Astrocyte of the spinal cord (primary cell): ENCODE measurements around the gene CLDN6.

Source experiments
- DNase-seq: peaks from one replicate; pipeline ENCODE4 v3.0.0; 2011; ENCODE audit warnings: low read depth, low spot score
- H3K4me3 ChIP-seq: 2 replicates; pipeline ENCODE4 v1.5.1; 2011; ENCODE audit warnings: low read depth, mild to moderate bottlenecking, low read length, moderate library complexity
- in situ Hi-C: cut with HindIII; loops from 2 replicates; pipeline ENCODE4 v1.10.0; 2017; ENCODE audit warnings: low sequenced_read_pairs
- TF ChIP-seq, protein P1 (sequence below): IDR thresholded peaks from 2 replicates; pipeline ENCODE4 v1.5.1; 2012; ENCODE audit warnings: low read depth, mild to moderate bottlenecking, low read length, inconsistent platforms

CLDN6 gene

DNA sequence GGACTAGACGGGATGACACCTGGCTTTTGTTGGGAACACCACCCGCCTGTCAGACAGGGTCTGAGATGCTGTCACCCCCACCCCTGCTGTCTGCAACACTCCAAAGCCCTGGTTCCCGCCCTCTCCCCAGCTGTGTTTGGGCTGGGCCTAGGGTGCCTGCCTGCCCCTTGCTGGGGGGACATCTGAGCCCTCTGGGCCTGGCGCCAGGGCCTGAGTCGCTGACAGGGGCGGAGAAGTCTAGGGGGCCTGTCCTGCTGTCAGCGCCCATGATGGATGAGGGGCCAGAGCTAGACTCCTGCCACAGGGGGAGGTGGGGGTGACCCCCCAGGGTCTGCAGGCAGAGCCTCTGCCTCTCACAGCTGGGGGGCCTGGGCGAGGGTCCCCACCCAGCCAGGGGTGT lies 30.1 kb downstream of the CLDN6 start:
- no peak overlapping the region for H3K4me3 ChIP-seq
- in situ Hi-C loops = no loop called here
- TF ChIP-seq, protein P1, sequence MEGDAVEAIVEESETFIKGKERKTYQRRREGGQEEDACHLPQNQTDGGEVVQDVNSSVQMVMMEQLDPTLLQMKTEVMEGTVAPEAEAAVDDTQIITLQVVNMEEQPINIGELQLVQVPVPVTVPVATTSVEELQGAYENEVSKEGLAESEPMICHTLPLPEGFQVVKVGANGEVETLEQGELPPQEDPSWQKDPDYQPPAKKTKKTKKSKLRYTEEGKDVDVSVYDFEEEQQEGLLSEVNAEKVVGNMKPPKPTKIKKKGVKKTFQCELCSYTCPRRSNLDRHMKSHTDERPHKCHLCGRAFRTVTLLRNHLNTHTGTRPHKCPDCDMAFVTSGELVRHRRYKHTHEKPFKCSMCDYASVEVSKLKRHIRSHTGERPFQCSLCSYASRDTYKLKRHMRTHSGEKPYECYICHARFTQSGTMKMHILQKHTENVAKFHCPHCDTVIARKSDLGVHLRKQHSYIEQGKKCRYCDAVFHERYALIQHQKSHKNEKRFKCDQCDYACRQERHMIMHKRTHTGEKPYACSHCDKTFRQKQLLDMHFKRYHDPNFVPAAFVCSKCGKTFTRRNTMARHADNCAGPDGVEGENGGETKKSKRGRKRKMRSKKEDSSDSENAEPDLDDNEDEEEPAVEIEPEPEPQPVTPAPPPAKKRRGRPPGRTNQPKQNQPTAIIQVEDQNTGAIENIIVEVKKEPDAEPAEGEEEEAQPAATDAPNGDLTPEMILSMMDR = no peak
- DNase-seq = no peak

DNA sequence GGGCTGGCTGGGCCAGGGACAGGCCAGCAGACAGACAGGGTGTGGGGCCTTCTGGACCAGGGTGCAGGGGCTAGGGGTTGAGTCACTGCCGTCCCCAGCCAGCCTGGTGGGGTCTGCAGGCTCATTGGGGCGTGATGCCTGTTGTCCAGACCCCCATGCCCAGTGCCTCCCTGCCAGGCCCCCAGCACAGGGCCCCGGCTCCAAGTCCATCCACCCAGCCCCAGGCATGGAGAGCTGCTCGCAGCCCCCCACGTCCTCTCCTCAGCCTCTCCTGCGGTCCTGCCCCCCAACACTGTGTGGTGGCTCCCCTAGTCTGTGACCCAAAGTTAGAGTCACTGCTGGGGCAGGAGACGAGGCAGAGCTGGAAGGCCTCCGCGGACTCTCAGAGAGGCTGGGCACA lies 30.7 kb downstream of the CLDN6 start:
- no peak overlapping the region for H3K4me3 ChIP-seq
- TF ChIP-seq, protein P1 = no peak
- in situ Hi-C loops = no loop called here
- no peak for DNase-seq

DNA sequence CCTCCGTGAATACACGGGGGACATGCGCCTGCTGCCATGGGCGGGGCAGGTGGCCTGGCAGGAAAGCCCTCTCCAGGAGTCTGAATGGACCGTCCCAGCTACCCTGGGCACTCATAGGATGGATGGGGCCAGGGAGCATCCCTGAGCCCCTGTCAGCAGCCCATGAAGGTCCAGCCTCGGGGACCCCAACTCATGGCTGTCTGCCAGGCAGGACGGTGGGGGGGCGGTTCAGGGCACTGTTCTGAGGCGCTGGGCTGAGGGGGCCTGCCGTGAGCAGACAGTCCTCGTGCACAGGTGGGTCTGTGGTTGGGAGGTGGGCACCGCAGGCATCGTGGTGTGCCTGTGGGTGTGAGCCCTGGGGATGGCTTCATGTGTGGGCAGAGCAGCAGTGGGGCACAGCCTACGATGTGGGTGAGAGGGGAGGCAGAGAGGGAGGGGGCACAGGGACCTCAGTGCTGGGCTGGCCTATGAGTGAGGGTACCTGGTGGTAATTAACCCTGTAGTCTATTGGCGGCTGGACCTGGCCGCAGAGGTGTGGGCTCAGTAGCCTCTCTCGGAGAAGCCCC lies 31.3 kb downstream of the CLDN6 start:
- DNase-seq = no peak
- in situ Hi-C loops = no loop called here
- H3K4me3 ChIP-seq = no peak overlapping the region
- TF ChIP-seq, protein P1 = no peak

DNA sequence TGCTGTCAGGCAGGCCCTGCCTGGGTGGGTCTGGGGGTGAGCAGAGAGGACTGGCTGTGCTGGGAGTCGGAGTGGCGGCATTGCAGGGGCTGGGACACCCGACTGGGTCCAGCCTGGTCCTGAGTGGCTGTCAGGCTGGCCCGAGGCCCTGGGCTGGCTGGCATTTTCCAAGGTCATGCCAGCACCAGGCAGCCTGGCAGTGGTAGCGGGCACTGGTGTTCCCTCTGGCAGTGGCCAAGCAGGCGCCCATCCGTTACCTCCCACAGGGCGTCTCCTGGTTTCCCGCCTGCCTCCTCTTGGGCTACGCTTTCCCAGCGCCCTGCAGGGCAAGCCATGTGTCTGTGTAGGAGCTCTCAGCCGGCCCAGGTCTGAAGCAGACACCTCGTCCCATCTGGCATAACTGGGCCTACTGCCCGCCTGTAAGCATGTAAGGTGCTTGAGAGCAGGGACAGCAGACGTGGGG lies 32.1 kb downstream of the CLDN6 start:
- in situ Hi-C loops = no loop called here
- DNase-seq = no peak
- TF ChIP-seq, protein P1 = no peak
- H3K4me3 ChIP-seq = no peak overlapping the region

DNA sequence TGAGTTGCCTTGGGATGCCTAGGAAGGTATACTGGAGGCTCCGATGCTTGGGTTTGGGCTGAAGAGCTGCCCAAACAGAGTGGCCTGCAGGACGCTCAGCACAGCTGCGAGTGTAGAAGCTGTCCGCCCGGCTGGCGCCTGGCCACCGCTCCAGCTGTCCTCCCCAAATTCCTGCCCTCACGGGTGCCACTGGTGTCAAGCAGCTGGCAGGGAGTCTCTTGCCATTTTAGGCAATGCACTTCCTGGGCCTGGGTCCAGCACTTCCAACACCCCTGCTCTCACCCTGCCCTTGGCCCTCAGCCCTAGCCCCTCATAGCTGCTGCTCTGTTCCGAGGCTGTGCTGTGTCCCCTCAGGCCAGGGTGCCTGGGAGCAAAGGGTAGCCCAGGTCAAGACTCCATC lies 32.5 kb downstream of the CLDN6 start:
- in situ Hi-C loops = no loop called here
- no peak for DNase-seq
- no peak overlapping the region for H3K4me3 ChIP-seq
- TF ChIP-seq, protein P1 = no peak

DNA sequence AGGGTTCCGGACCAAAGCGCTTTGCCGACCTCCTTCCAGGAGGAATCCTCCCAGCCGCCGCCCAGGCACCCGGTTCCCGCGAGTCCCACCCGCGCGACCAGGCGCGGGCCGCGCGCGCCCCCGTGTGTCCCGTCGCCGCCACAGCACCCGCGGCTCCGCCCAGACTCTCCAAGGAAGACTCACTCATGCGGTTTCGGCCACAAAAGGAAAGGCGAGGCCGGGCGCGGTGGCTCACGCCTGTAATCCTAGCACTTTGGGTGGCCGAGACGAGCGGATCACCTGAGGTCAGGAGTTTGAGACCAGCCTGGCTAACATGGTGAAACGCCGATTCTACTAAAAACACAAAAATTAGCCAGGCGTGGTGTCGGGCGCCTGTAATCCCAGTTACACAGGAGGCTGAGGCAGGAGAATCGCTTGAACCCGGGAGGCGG lies 34.3 kb downstream of the CLDN6 start:
- in situ Hi-C loops = no loop called here
- TF ChIP-seq, protein P1 = peak; percentile 73
- H3K4me3 ChIP-seq = peak overlapping the region; percentile 29
- DNase-seq = peak; percentile 80
